Measurements from ENCODE around the gene HHAT. TPM values are rescaled to one million over a fixed set of nuclear protein-coding genes. Genes with fewer than 3 reads are reported as not detected.
"Not testable (repeated sequence)": the region's sequence is repeated elsewhere in the genome, so short reads cannot be mapped to it uniquely, and the experiment has no call there.

HHAT gene
- total and polyA plus RNA-seq, 7 donors, result 0.11 to 0.64 (median 0.16) TPM

DNA sequence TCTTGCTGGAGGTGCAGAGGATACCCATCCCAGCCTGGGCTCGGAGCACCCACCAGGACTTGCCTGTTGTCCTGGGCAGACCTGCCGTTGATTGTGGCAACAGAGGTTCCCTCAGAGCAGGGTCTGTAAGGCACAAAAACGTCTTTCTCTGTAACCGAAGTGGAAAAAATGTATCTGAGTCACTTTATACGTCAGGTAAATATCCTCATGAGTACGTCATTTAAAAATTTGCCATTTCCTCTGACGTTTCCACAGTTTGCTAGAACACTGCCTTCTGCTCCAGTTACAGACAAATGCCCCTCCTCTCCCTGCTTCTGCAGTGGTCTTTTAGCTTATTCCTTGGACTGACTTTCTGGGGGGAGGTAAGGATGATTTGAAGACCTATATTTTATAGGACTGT is 326.8 kb downstream of the HHAT start:
- Histone ChIP-seq H3K9me3 (no peaks in the 10 kb centered on the region), H3K4me1 (no peaks in the 10 kb centered on the region), H3K36me3 (ENCODE audit: insufficient read depth in 1 of 2, low read depth in 1 of 2) (no peaks in the 10 kb centered on the region), H3K4me3 (no peak overlapping the region), H3K27me3 (ENCODE audit: insufficient read depth in 3 of 3, low read length in 2 of 3) (no peaks in the 10 kb centered on the region), H3K27ac (no peak overlapping the region)
- DNase-seq (no peak), ATAC-seq (no peak)
- TF ChIP-seq, protein P1, sequence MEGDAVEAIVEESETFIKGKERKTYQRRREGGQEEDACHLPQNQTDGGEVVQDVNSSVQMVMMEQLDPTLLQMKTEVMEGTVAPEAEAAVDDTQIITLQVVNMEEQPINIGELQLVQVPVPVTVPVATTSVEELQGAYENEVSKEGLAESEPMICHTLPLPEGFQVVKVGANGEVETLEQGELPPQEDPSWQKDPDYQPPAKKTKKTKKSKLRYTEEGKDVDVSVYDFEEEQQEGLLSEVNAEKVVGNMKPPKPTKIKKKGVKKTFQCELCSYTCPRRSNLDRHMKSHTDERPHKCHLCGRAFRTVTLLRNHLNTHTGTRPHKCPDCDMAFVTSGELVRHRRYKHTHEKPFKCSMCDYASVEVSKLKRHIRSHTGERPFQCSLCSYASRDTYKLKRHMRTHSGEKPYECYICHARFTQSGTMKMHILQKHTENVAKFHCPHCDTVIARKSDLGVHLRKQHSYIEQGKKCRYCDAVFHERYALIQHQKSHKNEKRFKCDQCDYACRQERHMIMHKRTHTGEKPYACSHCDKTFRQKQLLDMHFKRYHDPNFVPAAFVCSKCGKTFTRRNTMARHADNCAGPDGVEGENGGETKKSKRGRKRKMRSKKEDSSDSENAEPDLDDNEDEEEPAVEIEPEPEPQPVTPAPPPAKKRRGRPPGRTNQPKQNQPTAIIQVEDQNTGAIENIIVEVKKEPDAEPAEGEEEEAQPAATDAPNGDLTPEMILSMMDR (IDR thresholded peaks at IDR 0.05), result no peak
- 71 to 74% (median 72%) methylated on average over 7 of the region's 7 CpGs for WGBS, 3 donors
- intact Hi-C loops (cut with DNase I), result no loop called here

DNA sequence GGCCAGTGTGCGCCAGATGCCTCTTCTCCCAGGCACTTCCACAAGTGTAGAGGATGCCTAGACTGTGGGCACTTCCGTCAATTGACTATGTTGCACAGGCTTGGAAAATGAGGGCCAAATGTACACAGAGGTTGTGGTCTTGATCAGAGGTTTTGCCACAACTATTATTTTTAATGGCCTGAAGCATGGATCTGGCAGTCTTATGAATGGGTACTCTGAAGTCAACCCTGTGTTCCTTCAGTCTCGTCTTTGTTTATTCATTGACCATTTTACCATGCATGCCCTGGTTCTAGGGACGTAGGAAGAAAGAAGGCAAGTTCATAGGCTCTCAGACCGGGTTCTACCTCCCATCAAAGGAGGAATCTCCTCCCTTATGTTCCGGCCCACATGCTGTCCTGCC is 329.1 kb downstream of the HHAT start:
- intact Hi-C loops (cut with DNase I), result no loop called here
- Histone ChIP-seq H3K36me3 (ENCODE audit: insufficient read depth in 1 of 2, low read depth in 1 of 2) (no peaks in the 10 kb centered on the region), H3K27ac (no peak overlapping the region), H3K27me3 (ENCODE audit: insufficient read depth in 3 of 3, low read length in 2 of 3) (no peaks in the 10 kb centered on the region), H3K4me3 (no peak overlapping the region), H3K9me3 (no peaks in the 10 kb centered on the region), H3K4me1 (no peaks in the 10 kb centered on the region)
- no peak for ATAC-seq
- DNase-seq, result no peak
- TF ChIP-seq, protein P1 (IDR thresholded peaks at IDR 0.05), result no peak
- WGBS, 3 donors, result 89 to 94% (median 93%) methylated on average over 6 of the region's 6 CpGs

DNA sequence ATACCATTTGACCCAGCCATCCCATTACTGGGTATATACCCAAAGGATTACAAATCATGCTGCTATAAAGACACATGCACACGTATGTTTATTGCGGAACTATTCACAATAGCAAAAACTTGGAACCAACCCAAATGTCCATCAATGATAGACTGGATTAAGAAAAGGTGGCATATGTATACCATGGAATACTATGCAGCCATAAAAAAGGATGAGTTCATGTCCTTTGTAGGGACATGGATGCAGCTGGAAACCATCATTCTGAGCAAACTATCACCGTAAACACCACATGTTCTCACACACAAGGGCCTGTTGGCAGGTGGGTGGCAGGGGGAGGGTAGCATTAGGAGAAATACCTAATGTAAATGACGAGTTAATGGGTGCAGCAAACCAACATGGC is 332.8 kb downstream of the HHAT start:
- intact Hi-C loops (cut with DNase I); H3K27me3 ChIP-seq (ENCODE audit: insufficient read depth in 3 of 3, low read length in 2 of 3); H3K27ac ChIP-seq; H3K9me3 ChIP-seq; DNase-seq; ATAC-seq; H3K4me1 ChIP-seq; H3K36me3 ChIP-seq (ENCODE audit: insufficient read depth in 1 of 2, low read depth in 1 of 2); H3K4me3 ChIP-seq: not testable (repeated sequence)
- WGBS, 3 donors, result 91 to 94% (median 93%) methylated on average over 4 of the region's 4 CpGs

DNA sequence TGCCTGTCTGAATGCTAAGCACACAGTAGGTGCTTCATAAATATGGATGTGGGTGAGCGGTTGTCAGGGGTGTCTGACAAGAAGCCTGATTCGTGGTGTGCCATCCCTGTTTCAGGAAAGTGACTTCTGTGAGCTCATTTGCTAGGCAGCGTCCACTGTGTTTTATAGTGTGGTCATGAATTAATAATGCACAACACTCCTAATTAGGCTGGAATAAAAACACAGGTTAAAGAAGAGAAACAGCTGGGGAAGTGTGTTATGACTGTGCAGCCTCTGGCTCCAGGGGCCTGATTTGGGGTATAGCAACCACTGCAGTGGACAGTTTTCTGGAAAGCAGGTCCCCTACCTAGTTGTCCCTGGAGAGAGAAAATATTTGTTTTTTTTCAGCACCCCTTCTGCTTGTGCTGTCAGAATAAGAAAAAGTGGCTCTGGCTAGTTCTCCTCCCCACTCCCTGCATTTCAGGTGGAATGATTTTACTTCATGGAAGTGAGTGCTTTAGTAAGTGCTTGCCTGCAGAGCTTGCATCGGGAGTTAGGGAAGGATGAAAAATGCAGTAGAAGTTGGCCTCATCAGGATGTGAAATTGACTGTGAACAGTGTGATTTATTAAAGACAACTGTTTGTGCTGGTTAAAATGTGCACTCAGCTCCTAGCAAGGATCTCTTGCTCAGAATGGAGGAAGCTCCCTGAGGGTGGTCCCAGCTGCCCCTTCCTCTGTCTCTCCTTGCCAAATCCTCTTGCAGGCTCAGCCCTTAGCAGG is 333.8 kb downstream of the HHAT start:
- WGBS, 3 donors, result 52 to 68% (median 55%) methylated on average over 4 of the region's 4 CpGs
- Histone ChIP-seq H3K4me1 (no peaks in the 10 kb centered on the region), H3K27ac (no peak overlapping the region), H3K4me3 (no peak overlapping the region), H3K9me3 (no peaks in the 10 kb centered on the region), H3K36me3 (ENCODE audit: insufficient read depth in 1 of 2, low read depth in 1 of 2) (no peaks in the 10 kb centered on the region), H3K27me3 (ENCODE audit: insufficient read depth in 3 of 3, low read length in 2 of 3) (no peaks in the 10 kb centered on the region)
- intact Hi-C loops (cut with DNase I), result no loop called here
- DNase-seq (no peak), ATAC-seq (no peak)
- TF ChIP-seq, protein P1 (IDR thresholded peaks at IDR 0.05), result no peak

DNA sequence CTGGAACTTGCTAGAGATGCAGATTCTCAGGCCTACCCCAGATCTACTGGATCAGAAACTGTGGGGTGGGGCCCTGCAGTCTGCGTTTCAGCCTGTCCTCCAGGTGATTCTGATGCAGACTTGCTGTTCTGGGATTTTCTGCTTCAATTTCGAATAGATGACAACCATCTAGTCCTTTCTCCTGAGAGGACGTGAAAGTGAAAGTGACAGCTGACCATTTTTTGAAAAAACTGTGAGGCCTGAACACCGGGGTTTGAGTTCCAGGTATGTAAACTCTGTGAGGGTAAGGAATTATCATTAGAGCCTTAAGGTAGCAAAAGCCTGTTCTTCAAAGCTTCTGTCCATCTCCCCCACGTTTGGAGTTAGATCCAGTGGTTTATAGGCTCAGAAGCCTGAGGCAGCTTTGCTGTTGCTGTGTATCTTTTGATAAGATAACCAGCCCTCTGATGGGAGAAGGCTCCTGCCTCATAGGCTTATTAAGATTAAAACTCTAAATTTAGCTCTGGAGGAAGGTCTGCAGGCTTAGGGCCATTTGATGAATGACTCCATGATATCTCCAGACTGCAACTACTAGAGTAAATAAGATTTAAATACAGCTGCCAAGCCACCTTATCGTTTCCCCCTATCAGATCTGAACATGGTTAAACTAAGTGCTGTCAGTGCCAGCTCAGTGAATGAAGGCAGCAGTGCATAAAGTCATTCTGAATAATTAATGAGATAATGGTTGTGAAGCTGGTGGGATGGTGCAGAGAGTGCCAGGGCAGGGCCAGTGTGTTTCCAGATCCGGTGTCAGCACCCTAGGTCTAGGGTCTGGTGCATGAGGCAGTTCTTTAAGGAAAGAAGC is 335.2 kb downstream of the HHAT start:
- H3K9me3 ChIP-seq, result no peaks in the 10 kb centered on the region
- TF ChIP-seq, protein P1 (IDR thresholded peaks at IDR 0.05), result no peak
- H3K4me3 ChIP-seq, result no peak overlapping the region
- intact Hi-C loops (cut with DNase I), result no loop called here
- no peak overlapping the region for H3K27ac ChIP-seq
- no peaks in the 10 kb centered on the region for H3K4me1 ChIP-seq
- no peak for DNase-seq
- WGBS, 3 donors, result 60 to 64% (median 61%) methylated on average over 7 of the region's 7 CpGs
- H3K27me3 ChIP-seq (ENCODE audit: insufficient read depth in 3 of 3, low read length in 2 of 3), result no peaks in the 10 kb centered on the region
- H3K36me3 ChIP-seq (ENCODE audit: insufficient read depth in 1 of 2, low read depth in 1 of 2), result no peaks in the 10 kb centered on the region
- ATAC-seq, result no peak
